A549 (cell line): Measurements from ENCODE around the gene SPRTN. TPM values are rescaled to one million over a fixed set of nuclear protein-coding genes. Genes with fewer than 3 reads are reported as not detected.

Experiments
- ATAC-seq, 2 experiments: fragments of 200-7000 bp in 1 of 2; fragments of >200 bp in 1 of 2; cut with Nextera tagmentation in 1 of 2; cut with Tn5 transposase in 1 of 2; 3 replicates each; pipeline versions ENCODE4 v1.8.0 to v1.9.1; 2018 to 2020; ENCODE audit warnings: mild to moderate bottlenecking in 1 of 2, moderate library complexity in 1 of 2
- CTCF ChIA-PET: fragments of 300-600 bp; sonication (Branson Sonifier 250); formaldehyde crosslinking; extraction: SDS; loops from one replicate; lab custom pipeline; 2021; ENCODE audit warnings: antibody characterized with exemption, inconsistent platforms; lab: Yijun Ruan, JAX
- POLR2A ChIA-PET: fragments of 350-600 bp; formaldehyde crosslinking; extraction: SDS; loops from one replicate; lab custom pipeline; 2021; ENCODE audit warnings: antibody characterized with exemption, inconsistent platforms; lab: Yijun Ruan, JAX
- DNase-seq, 2 experiments: peaks; one replicate each; pipeline versions ENCODE4 v3.0.0 to v3.0.0-alpha.2; 2011 to 2016; ENCODE audit warnings: low read depth in 1 of 2, low spot score in 1 of 2
- FAIRE-seq: peaks from 2 replicates; lab custom pipeline; 2011; peaks lifted over from hg19 to GRCh38; lab: Jason Lieb, UNC
- H3K27ac ChIP-seq, 2 experiments: fragments of >200 bp; sonication (Bioruptor Twin); formaldehyde crosslinking; 3 replicates each; pipeline ENCODE4 v1.5.1; 2016 to 2017
- H3K4me1 ChIP-seq: fragments of >200 bp; sonication (Bioruptor Twin); formaldehyde crosslinking; 3 replicates; pipeline ENCODE4 v1.6.1; 2016
- H3K4me2 ChIP-seq: fragments of >200 bp; sonication (Bioruptor Twin); formaldehyde crosslinking; 3 replicates; pipeline ENCODE4 v1.6.1; 2016
- H3K4me3 ChIP-seq: fragments of >200 bp; sonication (Bioruptor Twin); formaldehyde crosslinking; 3 replicates; pipeline ENCODE4 v1.5.1; 2016
- H3K9me3 ChIP-seq: fragments of >200 bp; sonication (Bioruptor Twin); formaldehyde crosslinking; 3 replicates; pipeline ENCODE4 v1.6.1; 2016
- BHLHE40 ChIP-seq: IDR thresholded peaks from 2 replicates; pipeline ENCODE4 v1.6.1; 2012; ENCODE audit warnings: low read depth, low read length, inconsistent platforms
- CBX2 ChIP-seq: fragments of 200-600 bp; sonication (generic); IDR thresholded peaks from 2 replicates; pipeline ENCODE4 v1.6.1; 2016; ENCODE audit warnings: low read depth, mild to moderate bottlenecking, borderline replicate concordance
- CEBPB ChIP-seq, 2 experiments: fragments of >200 bp in 1 of 2; sonication (Bioruptor Twin) in 1 of 2; formaldehyde crosslinking in 1 of 2; IDR thresholded peaks; 2 replicates each; pipeline ENCODE4 v1.6.1; 2012 to 2016
- EHMT2 ChIP-seq: fragments of 200-600 bp; sonication (generic); IDR thresholded peaks from 2 replicates; pipeline ENCODE4 v1.6.1; 2016; ENCODE audit warnings: antibody characterized with exemption, low read depth, mild to moderate bottlenecking, moderate library complexity
- EP300 ChIP-seq, 2 experiments: fragments of >200 bp; sonication (Bioruptor Twin); formaldehyde crosslinking; IDR thresholded peaks; 2 replicates in 1 of 2; 3 replicates in 1 of 2; pipeline ENCODE4 v1.6.1; 2016 to 2017
- ESRRA ChIP-seq: fragments of 150-350 bp; IDR thresholded peaks from 2 replicates; pipeline ENCODE4 v1.6.1; 2014; ENCODE audit warnings: mild to moderate bottlenecking, low read length, borderline replicate concordance
- FOSB ChIP-seq: fragments of 250-450 bp; sonication (Bioruptor Pico); IDR thresholded peaks from 2 replicates; pipeline ENCODE4 v1.5.0; 2020; ENCODE audit warnings: mild to moderate bottlenecking, moderate library complexity
- GATA3 ChIP-seq: IDR thresholded peaks from 2 replicates; pipeline ENCODE4 v1.6.1; 2012; ENCODE audit warnings: borderline replicate concordance
- HES2 ChIP-seq: fragments of >200 bp; sonication (Bioruptor Twin); formaldehyde crosslinking; IDR thresholded peaks from 2 replicates; pipeline ENCODE4 v1.6.1; 2016
- HOXA7 ChIP-seq: fragments of 250-450 bp; sonication (Bioruptor Pico); IDR thresholded peaks from 2 replicates; pipeline ENCODE4 v1.5.0; 2020; ENCODE audit warnings: mild to moderate bottlenecking, moderate library complexity
- HOXB13 ChIP-seq: fragments of 250-450 bp; sonication (Bioruptor Pico); IDR thresholded peaks from 2 replicates; pipeline ENCODE4 v1.5.0; 2020; ENCODE audit warnings: low read depth, mild to moderate bottlenecking, moderate library complexity
- KDM5A ChIP-seq: fragments of 200-600 bp; sonication (generic); IDR thresholded peaks from 2 replicates; pipeline ENCODE4 v1.6.1; 2016; ENCODE audit warnings: antibody characterized with exemption, mild to moderate bottlenecking
- MAX ChIP-seq: IDR thresholded peaks from 2 replicates; pipeline ENCODE4 v1.6.1; 2012
- MAZ ChIP-seq: fragments of 150-350 bp; IDR thresholded peaks from 2 replicates; pipeline ENCODE4 v1.6.1; 2014; ENCODE audit warnings: antibody characterized with exemption, low read depth, low read length, borderline replicate concordance
- NFE2L2 ChIP-seq: fragments of 150-350 bp; conservative IDR thresholded peaks from 2 replicates; pipeline ENCODE4 v1.6.1; 2014; ENCODE audit warnings: low read length
- NPAS2 ChIP-seq: fragments of 250-450 bp; sonication (Bioruptor Pico); IDR thresholded peaks from 2 replicates; pipeline ENCODE4 v1.8.0; 2022; ENCODE audit warnings: mild to moderate bottlenecking, moderate library complexity, borderline replicate concordance
- PHF8 ChIP-seq: fragments of 200-600 bp; sonication (generic); IDR thresholded peaks from 2 replicates; pipeline ENCODE4 v1.6.1; 2016; ENCODE audit warnings: low read depth, mild to moderate bottlenecking, antibody characterized with exemption, moderate library complexity, borderline replicate concordance
- POLR2AphosphoS2 ChIP-seq: conservative IDR thresholded peaks from 2 replicates; pipeline ENCODE4 v1.6.1; 2012; ENCODE audit warnings: low read length, improper control_type of control experiment, inconsistent platforms
- RAD21 ChIP-seq, 2 experiments: fragments of >200 bp in 1 of 2; sonication (Bioruptor Twin) in 1 of 2; formaldehyde crosslinking in 1 of 2; IDR thresholded peaks in 1 of 2; conservative IDR thresholded peaks in 1 of 2; 2 replicates in 1 of 2; 3 replicates in 1 of 2; pipeline ENCODE4 v1.6.1; 2012 to 2018; ENCODE audit warnings: inconsistent platforms in 1 of 2
- RARB ChIP-seq: fragments of 250-450 bp; sonication (Bioruptor Pico); IDR thresholded peaks from 2 replicates; pipeline ENCODE4 v1.8.0; 2021; ENCODE audit warnings: mild to moderate bottlenecking, moderate library complexity
- RFX5 ChIP-seq: fragments of 450-650 bp; IDR thresholded peaks from 2 replicates; pipeline ENCODE4 v1.7.1; 2014; ENCODE audit warnings: antibody characterized with exemption, mild to moderate bottlenecking, moderate library complexity
- SMC3 ChIP-seq: fragments of >200 bp; sonication (Bioruptor Twin); formaldehyde crosslinking; IDR thresholded peaks from 3 replicates; pipeline ENCODE4 v1.6.1; 2018; ENCODE audit warnings: inconsistent platforms
- SREBF2 ChIP-seq: fragments of 450-650 bp; IDR thresholded peaks from 2 replicates; pipeline ENCODE4 v1.6.1; 2014; ENCODE audit warnings: mild to moderate bottlenecking, moderate library complexity
- TFCP2L1 ChIP-seq: fragments of 250-450 bp; sonication (Bioruptor Pico); IDR thresholded peaks from 2 replicates; pipeline ENCODE4 v1.5.0; 2021; ENCODE audit warnings: mild to moderate bottlenecking
- TP53 ChIP-seq: fragments of 250-450 bp; sonication (Bioruptor Pico); IDR thresholded peaks from 2 replicates; pipeline ENCODE4 v1.5.0; 2021; ENCODE audit warnings: mild to moderate bottlenecking, moderate library complexity
- ZC3H11A ChIP-seq: fragments of 450-650 bp; IDR thresholded peaks from 2 replicates; pipeline ENCODE4 v1.6.1; 2014; ENCODE audit warnings: antibody characterized with exemption, mild to moderate bottlenecking
- WGBS: methylation state at CpG from one replicate; pipeline ENCODE4 v1.1.6; 2017; ENCODE audit errors: missing lambda C conversion rate; 5-methylcytosine and 5-hydroxymethylcytosine counted together
- polyA plus RNA-seq, 4 experiments: library from polyadenylated mRNA; depleted of rRNA in 3 of 4; stranded (reverse); fragments of >200 nt; fragmentation: RNase III in 1 of 4; extraction: RNeasy Plus Mini Kit Qiagen cat#74134 plus additional on column Dnase treatment in 1 of 4; gene quantifications; 2 replicates in 3 of 4; 3 replicates in 1 of 4; pipeline ENCODE4 v1.2.3, GENCODE V29; 2011 to 2017

SPRTN gene
- polyA plus RNA-seq, 2 of the 4 experiments (the other 2 are of a cell fraction) = 14.0 to 21.0 TPM

- Histone ChIP-seq H3K4me2 (no peak overlapping the region), H3K27ac (no peak overlapping the region), H3K4me3 (no peak overlapping the region), H3K4me1 (no peaks in the 10 kb centered on the region), H3K9me3 (no peaks in the 10 kb centered on the region)
- ATAC-seq = no peak
- CTCF ChIA-PET = interaction anchor here (0.6 to 1.4 kb wide), 4 partner anchors 15 to 280 kb away, joined by 3 to 4 read pairs (median 4); no protein-coding TSS in a partner anchor
- no peak for FAIRE-seq
- no peak for DNase-seq
- POLR2A ChIA-PET = no interaction called here
- 74% methylated on average over 4 of the region's 4 CpGs for WGBS
- no peak for TF ChIP-seq GATA3
- TF ChIP-seq HOXB13 (CRISPR knock-in tag) = no peak
- TF ChIP-seq MAX = no peak
- TF ChIP-seq SMC3 = no peak
- no peak for TF ChIP-seq TFCP2L1
- TF ChIP-seq NPAS2 = no peak
- no peak for TF ChIP-seq CBX2
- TF ChIP-seq HES2 = no peak
- no peak for TF ChIP-seq FOSB (CRISPR knock-in tag)
- TF ChIP-seq TP53 (CRISPR knock-in tag) = no peak
Measured at GRCh38 chr1:231318568-231318967, 19.5 kb upstream of the SPRTN start.

GRCh38 chr1:231319080-231319479 is 19.0 kb upstream of the SPRTN start:
- 78% methylated on average over 9 of the region's 9 CpGs for WGBS
- no peak for TF ChIP-seq EP300 (IDR thresholded peaks at IDR 0.05)
- TF ChIP-seq KDM5A = no peak
- no peak for TF ChIP-seq EHMT2
- TF ChIP-seq RAD21 (conservative IDR thresholded peaks at IDR 0.05 in 1 of 2, IDR thresholded peaks at IDR 0.05 in 1 of 2) = no peak
- no peak for TF ChIP-seq HOXA7 (CRISPR knock-in tag)
- TF ChIP-seq RARB (CRISPR knock-in tag) = no peak
- no peak for TF ChIP-seq RFX5
- TF ChIP-seq MAZ = no peak
- no peak for TF ChIP-seq ZC3H11A
- no peak for TF ChIP-seq PHF8
- TF ChIP-seq NFE2L2 = no peak
- no peak for TF ChIP-seq SREBF2
- no peak for TF ChIP-seq HES2
- TF ChIP-seq ESRRA = no peak
- TF ChIP-seq CEBPB (IDR thresholded peaks at IDR 0.05) = no peak
- Histone ChIP-seq H3K4me1 (no peaks in the 10 kb centered on the region), H3K9me3 (no peaks in the 10 kb centered on the region), H3K27ac (no peak overlapping the region), H3K4me3 (no peak overlapping the region), H3K4me2 (no peak overlapping the region)
- ChIA-PET CTCF (interaction anchor here (0.6 kb wide), 1 partner anchor 21 kb away, joined by 3 read pairs; no protein-coding TSS in a partner anchor), POLR2A (no interaction called here)
- FAIRE-seq (no peak), ATAC-seq (no peak), DNase-seq (no peak)

GRCh38 chr1:231322880-231323530 is 15.1 kb upstream of the SPRTN start:
- DNase-seq = no peak
- no peak overlapping the region for H3K27ac ChIP-seq
- FAIRE-seq = no peak
- H3K4me2 ChIP-seq = no peak overlapping the region
- H3K9me3 ChIP-seq = no peaks in the 10 kb centered on the region
- WGBS = 68% methylated on average over 7 of the region's 7 CpGs
- no peak for TF ChIP-seq POLR2AphosphoS2
- TF ChIP-seq RFX5 = no peak
- no peak for TF ChIP-seq KDM5A
- no peak for TF ChIP-seq SMC3
- no peak for TF ChIP-seq ESRRA
- TF ChIP-seq HOXA7 (CRISPR knock-in tag) = no peak
- no peak for TF ChIP-seq MAX
- TF ChIP-seq NFE2L2 = no peak
- no peak for TF ChIP-seq BHLHE40
- no peak for TF ChIP-seq MAZ
- TF ChIP-seq TP53 (CRISPR knock-in tag) = no peak
- TF ChIP-seq CEBPB (IDR thresholded peaks at IDR 0.05) = no peak
- ChIA-PET POLR2A (no interaction called here), CTCF (no interaction called here)
- H3K4me3 ChIP-seq = no peak overlapping the region
- H3K4me1 ChIP-seq = no peaks in the 10 kb centered on the region
- ATAC-seq = no peak
